ENCODE measurements around the gene ADD3.

The ADD3 gene

GRCh38 chr10:109994711-109995577, 12.8 kb upstream of the ADD3 start:
- no peak for DNase-seq (ENCODE audit: low read depth)
- TF ChIP-seq CTCF (IDR thresholded peaks at IDR 0.05; ENCODE audit: low read depth, low read length, missing control alignments) = no peak
- no peak overlapping the region for H3K4me3 ChIP-seq (ENCODE audit: low read depth, low read length)

GRCh38 chr10:109995595-109995994, 12.2 kb upstream of the ADD3 start:
- TF ChIP-seq CTCF (IDR thresholded peaks at IDR 0.05; ENCODE audit: low read depth, low read length, missing control alignments) = no peak
- no peak for DNase-seq (ENCODE audit: low read depth)
- no peak overlapping the region for H3K4me3 ChIP-seq (ENCODE audit: low read depth, low read length)

- no peak overlapping the region for H3K4me3 ChIP-seq (ENCODE audit: low read depth, low read length)
- TF ChIP-seq CTCF (IDR thresholded peaks at IDR 0.05; ENCODE audit: low read depth, low read length, missing control alignments) = no peak
- DNase-seq (ENCODE audit: low read depth) = no peak
Measured at GRCh38 chr10:109996225-109996624, 11.6 kb upstream of the ADD3 start.

GRCh38 chr10:109996766-109997171, 11.0 kb upstream of the ADD3 start:
- TF ChIP-seq CTCF (IDR thresholded peaks at IDR 0.05; ENCODE audit: low read depth, low read length, missing control alignments) = no peak
- no peak for DNase-seq (ENCODE audit: low read depth)
- no peak overlapping the region for H3K4me3 ChIP-seq (ENCODE audit: low read depth, low read length)

- DNase-seq (ENCODE audit: low read depth) = no peak
- no peak for TF ChIP-seq CTCF (IDR thresholded peaks at IDR 0.05; ENCODE audit: low read depth, low read length, missing control alignments)
- no peak overlapping the region for H3K4me3 ChIP-seq (ENCODE audit: low read depth, low read length)
Measured at GRCh38 chr10:109997233-109997632, 10.6 kb upstream of the ADD3 start.

- no peak for DNase-seq (ENCODE audit: low read depth)
- no peak for TF ChIP-seq CTCF (IDR thresholded peaks at IDR 0.05; ENCODE audit: low read depth, low read length, missing control alignments)
- no peak overlapping the region for H3K4me3 ChIP-seq (ENCODE audit: low read depth, low read length)
Measured at GRCh38 chr10:109998513-109998912, 9.3 kb upstream of the ADD3 start.
